Left lung (tissue), 10 donors: Measurements from ENCODE around the gene PAK5. TPM values are rescaled to one million over a fixed set of nuclear protein-coding genes. Genes with fewer than 3 reads are reported as not detected.
A peak's percentile ranks its signal among the peaks of the same experiment; 100 is the strongest.

Experiments used
- ATAC-seq: fragments of 200-7000 bp; cut with Tn5 transposase; one replicate; pipeline ENCODE4 v1.9.1; 2020; ENCODE audit warnings: moderate library complexity
- DNase-seq, 4 donors: peaks; one replicate each; pipeline ENCODE4 v3.0.0-alpha.2; 2013 to 2020
- H3K27ac ChIP-seq, 2 donors: fragments of 200-600 bp; sonication (generic) in 1 of 2; one replicate each; pipeline versions ENCODE4 v1.5.0 to v1.8.0; 2020 to 2021
- H3K27me3 ChIP-seq, 2 donors: fragments of 200-600 bp; sonication (generic) in 1 of 2; one replicate each; pipeline versions ENCODE4 v1.5.0 to v1.8.0; 2020 to 2021
- H3K36me3 ChIP-seq, 2 donors: fragments of 200-600 bp; sonication (generic) in 1 of 2; one replicate each; pipeline versions ENCODE4 v1.5.0 to v1.8.0; 2020 to 2021
- H3K4me1 ChIP-seq, 2 donors: fragments of 200-600 bp; one replicate each; pipeline ENCODE4 v1.8.0; 2021
- H3K4me3 ChIP-seq, 2 donors: fragments of 200-600 bp; sonication (generic) in 1 of 2; one replicate each; pipeline versions ENCODE4 v1.5.0 to v1.8.0; 2020 to 2021; ENCODE audit warnings: mild to moderate bottlenecking in 1 of 2
- H3K9me3 ChIP-seq, 2 donors: fragments of 200-600 bp; sonication (generic) in 1 of 2; one replicate each; pipeline versions ENCODE4 v1.5.0 to v1.8.0; 2020 to 2021
- intact Hi-C, 2 donors: fragments of 100-400 bp; cut with DNase I; formaldehyde crosslinking; loops; one replicate each; pipeline versions ENCODE4 v1.11.2 to v1.14.2; 2022
- polyA plus RNA-seq, 6 donors: library from polyadenylated mRNA; unstranded; fragments of 120-200 nt; gene quantifications; one replicate each; pipeline ENCODE4 v1.2.1, GENCODE V29; 2013; ENCODE audit not compliant: insufficient read length in 6 of 6
- total RNA-seq, 2 donors: library from RNA; stranded (reverse); fragmentation: NEBNext Ultra II Directional; extraction: Animal tissue kit (Norgen Biotek cat#: 25700); gene quantifications; one replicate each; pipeline ENCODE4 v1.2.1, GENCODE V29; 2021
- TF ChIP-seq, protein P1 (sequence below), 2 donors: fragments of 200-600 bp; sonication (generic) in 1 of 2; IDR thresholded peaks; one replicate each; pipeline versions ENCODE4 v1.5.0 to v1.8.0; 2021; ENCODE audit warnings: antibody characterized with exemption in 2 of 2
- donor health status: DM: no; HTN: yes; CAD: no.
- donor health status: DM: no; HTN: no; CAD: no.

Gene PAK5
- total and polyA plus RNA-seq, 8 donors = 0.15 to 0.46 (median 0.38) TPM; not detected in 1

DNA sequence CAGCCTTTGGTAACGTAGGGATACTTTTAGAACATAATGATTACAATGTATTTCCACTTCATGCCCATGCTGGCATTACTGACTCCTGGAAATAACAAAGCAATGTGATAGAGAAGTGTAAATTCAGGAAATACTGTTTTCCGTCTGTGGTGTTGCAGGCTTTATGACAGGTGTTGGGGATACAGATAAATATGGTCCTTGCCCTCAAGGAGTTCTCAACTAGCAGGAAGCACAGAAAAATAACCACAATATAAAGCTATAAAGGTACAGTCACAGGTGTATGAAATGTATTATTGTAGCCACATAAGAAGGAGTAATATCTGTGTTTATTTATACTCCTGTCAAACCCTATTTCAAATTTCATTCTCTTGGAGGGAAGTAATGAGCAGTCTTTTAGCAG lies 337.4 kb downstream of the PAK5 start:
- peaks cover 12 to 18% of the 10 kb centered on the region in 2 donors for H3K27me3 ChIP-seq
- ATAC-seq (no peak), DNase-seq (no peak)
- peaks cover 0 to 4% of the 10 kb centered on the region in 2 donors for H3K4me1 ChIP-seq
- H3K27ac ChIP-seq = no peak overlapping the region
- TF ChIP-seq, protein P1, sequence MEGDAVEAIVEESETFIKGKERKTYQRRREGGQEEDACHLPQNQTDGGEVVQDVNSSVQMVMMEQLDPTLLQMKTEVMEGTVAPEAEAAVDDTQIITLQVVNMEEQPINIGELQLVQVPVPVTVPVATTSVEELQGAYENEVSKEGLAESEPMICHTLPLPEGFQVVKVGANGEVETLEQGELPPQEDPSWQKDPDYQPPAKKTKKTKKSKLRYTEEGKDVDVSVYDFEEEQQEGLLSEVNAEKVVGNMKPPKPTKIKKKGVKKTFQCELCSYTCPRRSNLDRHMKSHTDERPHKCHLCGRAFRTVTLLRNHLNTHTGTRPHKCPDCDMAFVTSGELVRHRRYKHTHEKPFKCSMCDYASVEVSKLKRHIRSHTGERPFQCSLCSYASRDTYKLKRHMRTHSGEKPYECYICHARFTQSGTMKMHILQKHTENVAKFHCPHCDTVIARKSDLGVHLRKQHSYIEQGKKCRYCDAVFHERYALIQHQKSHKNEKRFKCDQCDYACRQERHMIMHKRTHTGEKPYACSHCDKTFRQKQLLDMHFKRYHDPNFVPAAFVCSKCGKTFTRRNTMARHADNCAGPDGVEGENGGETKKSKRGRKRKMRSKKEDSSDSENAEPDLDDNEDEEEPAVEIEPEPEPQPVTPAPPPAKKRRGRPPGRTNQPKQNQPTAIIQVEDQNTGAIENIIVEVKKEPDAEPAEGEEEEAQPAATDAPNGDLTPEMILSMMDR (IDR thresholded peaks at IDR 0.05) = no peak
- no peaks in the 10 kb centered on the region for H3K9me3 ChIP-seq
- no peak overlapping the region for H3K4me3 ChIP-seq
- intact Hi-C loops = no loop called here
- no peaks in the 10 kb centered on the region for H3K36me3 ChIP-seq

DNA sequence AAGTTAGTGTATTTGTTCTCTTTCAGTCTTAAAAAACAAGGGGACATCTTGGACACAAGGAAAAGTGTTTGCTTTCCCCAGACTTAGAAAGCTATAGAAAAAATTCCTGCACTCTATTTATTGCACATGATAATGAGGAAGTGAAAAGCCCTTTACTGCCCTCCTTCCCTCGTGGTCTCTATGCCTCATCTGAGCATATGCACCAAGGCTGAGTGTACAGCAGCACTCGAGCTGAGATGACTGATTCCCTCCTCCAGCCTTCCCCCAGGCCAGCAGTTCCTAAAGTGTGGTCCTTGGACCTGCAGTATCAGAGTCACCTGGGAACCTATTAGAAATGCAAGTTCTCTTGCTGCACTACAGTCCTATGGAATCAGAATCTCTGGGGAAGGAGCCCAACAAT lies 338.8 kb downstream of the PAK5 start:
- H3K9me3 ChIP-seq = no peaks in the 10 kb centered on the region
- no peaks in the 10 kb centered on the region for H3K36me3 ChIP-seq
- intact Hi-C loops = no loop called here
- H3K27ac ChIP-seq = no peak overlapping the region
- TF ChIP-seq, protein P1 (IDR thresholded peaks at IDR 0.05) = no peak
- peak; percentile 79 for ATAC-seq
- peak in 1 of 4 donors; percentile 48 for DNase-seq
- no peaks in the 10 kb centered on the region for H3K4me1 ChIP-seq
- H3K4me3 ChIP-seq = no peak overlapping the region
- H3K27me3 ChIP-seq = peaks cover 0 to 5% of the 10 kb centered on the region in 2 donors

DNA sequence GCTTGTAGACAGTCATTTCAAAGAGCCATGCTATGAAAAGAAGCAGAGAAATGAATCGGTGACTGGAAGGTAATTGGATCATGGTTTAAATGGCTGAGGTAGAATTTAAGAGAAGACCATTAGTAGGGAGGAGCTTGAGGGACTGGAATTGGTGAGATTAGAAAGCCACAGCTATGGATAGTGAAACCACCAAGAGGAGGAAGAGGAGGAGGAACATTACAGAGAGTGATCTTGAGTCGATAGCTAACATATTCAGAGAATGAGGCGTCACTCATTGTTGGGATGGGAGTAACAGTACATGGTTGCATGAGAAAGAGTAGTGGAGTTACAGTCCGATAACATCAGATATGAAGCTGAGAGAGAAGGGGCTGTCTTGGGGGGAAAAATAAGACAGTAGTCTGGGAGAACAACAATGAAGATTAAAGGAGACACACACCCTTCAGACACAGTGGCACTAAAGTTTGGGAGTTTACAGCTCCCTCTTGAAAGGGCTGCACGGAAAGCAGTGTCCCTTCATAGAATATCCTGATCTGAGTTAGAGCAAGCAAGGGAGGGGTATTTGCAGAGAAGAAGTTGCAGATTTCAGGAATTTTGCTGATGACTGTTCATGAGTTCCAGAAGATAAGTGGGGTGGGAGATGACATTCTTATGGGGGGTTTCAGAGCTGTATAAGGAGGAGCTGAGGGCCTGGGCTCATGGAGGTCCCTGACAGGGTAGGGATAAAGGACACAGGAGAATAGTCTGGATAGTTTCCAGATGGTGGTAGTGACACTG lies 339.6 kb downstream of the PAK5 start:
- DNase-seq (no peak), ATAC-seq (no peak)
- H3K36me3 ChIP-seq = no peaks in the 10 kb centered on the region
- no peaks in the 10 kb centered on the region for H3K27me3 ChIP-seq
- intact Hi-C loops = no loop called here
- no peaks in the 10 kb centered on the region for H3K9me3 ChIP-seq
- H3K4me1 ChIP-seq = no peaks in the 10 kb centered on the region
- TF ChIP-seq, protein P1 (IDR thresholded peaks at IDR 0.05) = no peak
- H3K4me3 ChIP-seq = no peak overlapping the region
- H3K27ac ChIP-seq = no peak overlapping the region

DNA sequence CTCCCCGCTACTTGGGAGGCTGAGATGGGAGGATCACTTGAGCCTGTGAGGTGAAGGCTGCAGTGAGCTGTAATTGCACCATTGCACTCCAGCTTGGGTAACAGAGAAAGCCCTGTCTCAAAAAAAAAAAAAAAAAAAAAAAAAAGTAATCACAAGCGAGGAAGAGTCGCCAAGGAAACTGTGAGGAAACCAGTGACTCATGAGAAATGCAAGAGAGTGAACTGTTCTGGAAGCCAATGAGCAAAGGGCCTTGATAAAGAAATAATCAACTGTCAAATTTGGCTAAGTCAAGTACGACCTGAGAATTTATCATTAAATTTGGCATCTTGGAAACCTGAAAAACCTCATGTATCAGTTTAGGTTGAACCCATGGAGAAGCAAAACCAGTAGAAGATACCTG lies 340.6 kb downstream of the PAK5 start:
- TF ChIP-seq, protein P1 (IDR thresholded peaks at IDR 0.05) = no peak
- H3K4me3 ChIP-seq = no peak overlapping the region
- ATAC-seq (no peak), DNase-seq (no peak)
- H3K36me3 ChIP-seq = no peaks in the 10 kb centered on the region
- H3K27ac ChIP-seq = no peak overlapping the region
- no peaks in the 10 kb centered on the region for H3K27me3 ChIP-seq
- H3K4me1 ChIP-seq = no peaks in the 10 kb centered on the region
- intact Hi-C loops = no loop called here
- no peaks in the 10 kb centered on the region for H3K9me3 ChIP-seq

DNA sequence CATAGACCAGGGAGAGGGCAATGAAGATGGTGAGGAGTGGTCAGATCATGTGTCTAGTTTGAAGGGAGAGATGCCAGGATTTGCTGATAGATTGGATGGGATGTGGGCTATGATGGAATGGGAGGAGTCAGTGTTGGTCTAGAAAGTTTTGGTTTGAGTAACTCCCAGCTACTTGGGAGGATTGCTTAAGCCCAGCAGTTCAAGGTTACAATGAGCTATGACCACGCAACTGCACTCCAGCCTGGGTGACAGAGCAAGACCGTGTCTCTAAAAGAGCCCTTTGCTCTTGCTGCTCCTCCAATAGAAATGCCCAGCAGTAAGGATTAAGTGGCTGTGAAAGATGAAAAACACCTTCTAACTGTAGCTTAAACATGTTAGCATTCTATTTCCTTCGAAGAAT lies 342.7 kb downstream of the PAK5 start:
- Histone ChIP-seq H3K9me3 (no peaks in the 10 kb centered on the region), H3K27ac (no peak overlapping the region), H3K4me1 (no peaks in the 10 kb centered on the region), H3K36me3 (no peaks in the 10 kb centered on the region), H3K4me3 (no peak overlapping the region), H3K27me3 (no peaks in the 10 kb centered on the region)
- ATAC-seq = no peak
- intact Hi-C loops = no loop called here
- TF ChIP-seq, protein P1 (IDR thresholded peaks at IDR 0.05) = no peak
- DNase-seq = no peak
